GM21529 (cell line): ENCODE data around the gene KCP.

ENCODE experiments used
- ATAC-seq: cut with Tn5 transposase; IDR thresholded peaks from one replicate; pipeline ENCODE4 v1.9.1; 2021; ENCODE audit not compliant: unreplicated experiment

KCP gene

GRCh38 chr7:128860158-128861073 lies 50.1 kb downstream of the KCP start:
- ATAC-seq: no peak

- ATAC-seq: no peak
Measured at GRCh38 chr7:128859232-128860157, 51.0 kb downstream of the KCP start.

DNA sequence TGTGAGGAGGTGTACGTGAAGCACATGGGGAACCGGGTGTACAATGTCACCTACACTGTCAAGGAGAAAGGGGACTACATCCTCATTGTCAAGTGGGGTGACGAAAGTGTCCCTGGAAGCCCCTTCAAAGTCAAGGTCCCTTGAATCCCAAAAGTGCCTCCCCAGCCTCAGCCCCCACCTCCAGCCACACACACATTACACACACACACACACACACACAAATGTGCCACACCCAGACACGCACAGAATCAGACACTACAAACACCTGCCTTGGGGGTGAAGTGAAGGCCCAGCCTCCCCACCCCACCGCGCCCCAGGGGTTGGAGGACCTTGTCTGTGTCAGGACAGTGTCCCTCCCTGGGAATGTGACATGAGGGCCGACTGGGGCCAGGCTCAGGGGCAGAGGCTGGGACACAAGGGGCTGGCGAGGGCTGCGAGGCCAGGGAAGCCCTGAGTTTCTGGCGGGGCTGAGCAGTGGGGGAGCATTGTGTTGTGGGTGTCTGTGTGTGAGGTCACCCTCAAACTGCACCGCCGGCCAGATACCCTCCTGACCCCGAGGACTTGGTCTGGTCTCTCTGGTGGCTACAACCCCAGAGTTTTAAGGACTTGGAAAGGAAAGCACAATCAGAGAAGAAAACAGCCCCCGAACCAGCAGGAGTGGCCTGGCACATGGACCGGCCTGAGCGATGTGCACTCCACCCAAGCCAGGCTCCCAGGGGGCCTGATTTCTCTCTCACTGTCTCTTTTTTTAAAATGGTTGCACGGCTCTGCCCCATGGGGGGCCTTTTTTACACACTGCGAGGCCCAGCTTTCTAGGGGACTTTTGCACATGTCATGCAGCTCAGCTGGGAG lies 51.9 kb downstream of the KCP start:
- no peak for ATAC-seq

DNA sequence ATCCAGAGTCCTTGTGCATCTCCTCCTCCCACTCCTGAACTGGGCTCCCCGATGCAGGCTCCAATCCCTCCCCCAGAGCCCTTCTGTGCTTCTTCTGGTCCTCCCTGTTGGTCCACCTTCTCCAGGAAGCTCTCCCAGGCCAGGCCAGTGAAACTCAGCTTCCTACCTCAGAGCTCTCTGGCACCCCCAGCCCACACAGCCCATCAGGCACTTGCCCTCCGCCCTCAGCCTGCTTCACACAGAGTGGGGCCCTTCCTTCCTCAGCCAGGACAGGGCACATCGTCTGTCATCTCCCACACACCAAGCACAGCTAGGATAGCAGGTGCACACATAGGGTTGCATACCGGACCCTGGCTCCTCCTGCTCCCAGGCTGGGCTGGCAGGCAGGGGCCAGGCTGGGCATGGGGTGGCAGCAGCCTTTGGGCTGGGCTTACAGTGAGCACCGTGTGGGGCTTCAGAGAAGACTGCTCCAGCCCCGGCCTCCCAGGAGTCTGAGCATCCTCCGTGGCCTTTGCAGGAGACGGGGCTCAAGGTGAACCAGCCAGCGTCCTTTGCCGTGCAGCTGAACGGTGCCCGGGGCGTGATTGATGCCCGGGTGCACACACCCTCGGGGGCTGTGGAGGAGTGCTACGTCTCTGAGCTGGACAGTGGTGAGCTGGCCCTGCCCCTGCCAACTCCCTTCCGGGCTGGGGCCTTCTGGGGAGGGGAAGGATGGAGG lies 54.3 kb downstream of the KCP start:
- ATAC-seq: no peak

GRCh38 chr7:128855559-128855958 lies 55.0 kb downstream of the KCP start:
- ATAC-seq: no peak

- ATAC-seq: no peak
Measured at GRCh38 chr7:128854396-128854795, 56.1 kb downstream of the KCP start.

DNA sequence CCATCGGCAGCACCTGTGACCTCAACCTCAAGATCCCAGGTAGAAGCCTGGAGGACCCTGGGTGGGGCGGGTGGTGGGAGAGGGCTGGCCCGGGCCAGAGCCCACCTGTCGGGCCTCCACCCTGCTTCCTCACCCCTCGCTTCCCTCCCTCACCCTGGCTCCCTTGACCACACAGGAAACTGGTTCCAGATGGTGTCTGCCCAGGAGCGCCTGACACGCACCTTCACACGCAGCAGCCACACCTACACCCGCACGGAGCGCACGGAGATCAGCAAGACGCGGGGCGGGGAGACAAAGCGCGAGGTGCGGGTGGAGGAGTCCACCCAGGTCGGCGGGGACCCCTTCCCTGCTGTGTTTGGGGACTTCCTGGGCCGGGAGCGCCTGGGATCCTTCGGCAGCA lies 56.7 kb downstream of the KCP start:
- ATAC-seq: no peak

DNA sequence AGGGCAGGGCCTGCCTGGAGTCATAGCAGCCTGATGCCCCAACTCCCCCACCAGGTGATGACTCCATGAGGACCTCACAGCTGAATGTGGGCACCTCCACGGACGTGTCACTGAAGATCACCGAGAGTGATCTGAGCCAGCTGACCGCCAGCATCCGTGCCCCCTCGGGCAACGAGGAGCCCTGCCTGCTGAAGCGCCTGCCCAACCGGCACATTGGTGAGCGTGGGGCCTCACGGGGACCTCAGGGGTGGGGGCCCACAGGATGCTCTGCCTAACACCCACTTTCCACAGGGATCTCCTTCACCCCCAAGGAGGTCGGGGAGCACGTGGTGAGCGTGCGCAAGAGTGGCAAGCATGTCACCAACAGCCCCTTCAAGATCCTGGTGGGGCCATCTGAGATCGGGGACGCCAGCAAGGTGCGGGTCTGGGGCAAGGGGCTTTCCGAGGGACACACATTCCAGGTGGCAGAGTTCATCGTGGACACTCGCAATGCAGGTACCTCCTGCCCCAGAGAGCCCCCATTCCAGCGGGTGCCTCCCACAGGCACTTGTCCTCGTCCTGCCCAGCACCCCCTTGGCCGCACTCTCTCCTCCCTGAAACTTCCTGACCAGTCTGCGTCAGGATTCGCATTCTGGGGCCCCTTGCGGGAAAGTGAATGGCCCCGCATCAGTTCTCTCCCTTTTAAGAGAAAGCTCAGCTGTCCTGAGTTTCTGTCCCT lies 57.8 kb downstream of the KCP start:
- no peak for ATAC-seq

- ATAC-seq: no peak
Measured at GRCh38 chr7:128849804-128850490, 60.6 kb downstream of the KCP start.

- no peak for ATAC-seq
Measured at GRCh38 chr7:128849156-128849515, 61.4 kb downstream of the KCP start.

DNA sequence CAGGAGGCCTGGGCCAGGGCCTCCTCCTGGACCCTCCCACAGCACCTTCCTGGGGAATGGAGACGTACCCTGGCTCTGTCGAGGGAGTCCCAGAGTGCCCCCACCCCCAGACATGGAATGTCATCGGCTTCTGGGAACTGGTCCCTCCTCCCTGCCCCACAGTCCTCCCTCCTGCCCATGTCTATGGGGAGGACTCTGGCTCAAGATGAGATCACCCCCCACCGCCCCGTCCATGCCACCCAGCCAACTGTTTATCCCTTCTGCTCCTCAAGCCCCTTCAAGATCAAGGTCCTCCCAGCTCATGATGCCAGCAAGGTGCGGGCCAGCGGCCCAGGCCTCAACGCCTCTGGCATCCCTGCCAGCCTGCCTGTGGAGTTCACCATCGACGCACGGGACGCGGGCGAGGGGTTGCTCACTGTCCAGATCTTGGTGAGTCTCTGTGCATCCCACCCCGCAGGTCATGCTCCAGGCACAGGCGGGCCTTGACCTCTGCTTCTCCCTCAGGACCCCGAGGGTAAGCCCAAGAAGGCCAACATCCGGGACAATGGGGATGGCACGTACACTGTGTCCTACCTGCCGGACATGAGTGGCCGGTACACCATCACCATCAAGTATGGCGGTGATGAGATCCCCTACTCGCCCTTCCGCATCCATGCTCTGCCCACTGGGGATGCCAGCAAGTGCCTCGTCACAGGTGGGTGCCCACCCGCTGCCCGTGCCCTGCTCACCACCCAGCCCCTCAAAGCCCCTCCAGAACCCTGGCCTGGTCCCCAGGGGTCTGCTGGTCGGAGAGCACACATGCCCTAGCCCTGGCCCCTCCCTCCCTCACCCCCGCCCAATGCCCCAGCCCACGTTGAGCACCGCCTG lies 62.0 kb downstream of the KCP start:
- no peak for ATAC-seq

GRCh38 chr7:128847721-128848211 lies 62.7 kb downstream of the KCP start:
- no peak for ATAC-seq

DNA sequence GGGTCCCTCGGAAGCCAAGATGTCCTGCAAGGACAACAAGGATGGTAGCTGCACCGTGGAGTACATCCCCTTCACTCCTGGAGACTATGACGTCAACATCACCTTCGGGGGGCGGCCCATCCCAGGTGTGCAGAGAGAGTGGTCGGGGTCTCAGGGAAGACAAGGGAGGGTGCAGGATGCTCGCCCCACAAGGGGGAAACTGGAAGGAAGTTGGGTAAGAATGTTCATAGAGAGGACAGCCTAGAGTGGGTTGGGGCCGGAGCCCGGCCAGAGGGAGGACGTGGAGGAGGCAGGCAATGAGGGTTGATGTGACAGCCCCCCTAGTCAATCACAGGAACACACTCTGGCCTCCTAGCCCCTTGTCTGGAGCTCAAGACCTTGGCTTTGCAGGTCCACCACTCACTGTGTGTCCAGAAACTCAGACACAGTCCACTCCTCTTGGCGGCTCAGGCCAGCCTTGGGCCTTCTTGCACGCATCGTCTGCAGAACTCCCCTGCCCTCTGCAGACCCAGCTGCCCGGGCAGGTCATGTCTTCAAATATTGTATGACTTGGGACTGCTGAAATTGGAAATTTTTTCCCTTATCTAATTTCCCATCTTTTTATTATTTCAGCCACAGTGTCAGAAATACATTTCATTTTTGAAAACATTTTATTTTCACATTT lies 63.6 kb downstream of the KCP start:
- ATAC-seq: no peak

- no peak for ATAC-seq
Measured at GRCh38 chr7:128845987-128846386, 64.5 kb downstream of the KCP start.

- ATAC-seq: no peak
Measured at GRCh38 chr7:128845475-128845874, 65.0 kb downstream of the KCP start.

- ATAC-seq: no peak
Measured at GRCh38 chr7:128844777-128845311, 65.7 kb downstream of the KCP start.

- ATAC-seq: no peak
Measured at GRCh38 chr7:128843938-128844621, 66.4 kb downstream of the KCP start.
